Measurements from ENCODE around the gene TMOD3. TPM values are rescaled to one million over a fixed set of nuclear protein-coding genes. Genes with fewer than 3 reads are reported as not detected.

The TMOD3 gene
- total and polyA plus RNA-seq, 2 experiments from 2014 or later: 27.2 to 38.3 TPM

GRCh38 chr15:51864408-51865056 is 35.1 kb downstream of the TMOD3 start:
- no peak overlapping the region for H2AFZ ChIP-seq
- no peak overlapping the region for H3K4me2 ChIP-seq
- DNase-seq (ENCODE audit: low spot score): no peak
- H4K20me1 ChIP-seq (ENCODE audit: insufficient read depth, poor library complexity, severe bottlenecking): no peaks in the 10 kb centered on the region
- H3K27ac ChIP-seq: no peak overlapping the region
- H3K9me2 ChIP-seq (replicated peaks; ENCODE audit: insufficient read depth): no peaks in the 10 kb centered on the region
- WGBS (ENCODE audit: low lambda C conversion rate, missing lambda C conversion rate): 97% methylated on average over 4 of the region's 4 CpGs
- H3K4me3 ChIP-seq: no peak overlapping the region
- H3K79me2 ChIP-seq: peaks cover 43% of the 10 kb centered on the region
- TF ChIP-seq EZH2phosphoT487 (IDR thresholded peaks at IDR 0.05; ENCODE audit: low read depth, severe bottlenecking, unreplicated experiment) (no peak), EZH2 (IDR thresholded peaks at IDR 0.05; ENCODE audit: borderline replicate concordance) (no peak), CTCF (IDR thresholded peaks at IDR 0.05; ENCODE audit: poor library complexity) (no peak)
- H3K36me3 ChIP-seq (replicated peaks; ENCODE audit: insufficient read depth, low read depth): no peaks in the 10 kb centered on the region
- H3K9me3 ChIP-seq (ENCODE audit: low read depth): no peaks in the 10 kb centered on the region
- H3K4me1 ChIP-seq (ENCODE audit: insufficient read depth): peaks cover 4% of the 10 kb centered on the region
- no peaks in the 10 kb centered on the region for H3K27me3 ChIP-seq

- Histone ChIP-seq H3K27ac (no peak overlapping the region), H3K9me2 (replicated peaks; ENCODE audit: insufficient read depth) (no peaks in the 10 kb centered on the region), H3K27me3 (no peaks in the 10 kb centered on the region), H3K4me1 (ENCODE audit: insufficient read depth) (peaks cover 4% of the 10 kb centered on the region), H4K20me1 (ENCODE audit: insufficient read depth, poor library complexity, severe bottlenecking) (no peaks in the 10 kb centered on the region), H3K4me2 (no peak overlapping the region), H2AFZ (no peak overlapping the region), H3K36me3 (replicated peaks; ENCODE audit: insufficient read depth, low read depth) (no peaks in the 10 kb centered on the region), H3K4me3 (no peak overlapping the region), H3K79me2 (peaks cover 35% of the 10 kb centered on the region), H3K9me3 (ENCODE audit: low read depth) (no peaks in the 10 kb centered on the region)
- no peak for DNase-seq (ENCODE audit: low spot score)
- 89% methylated on average over 1 of the region's 1 CpG for WGBS (ENCODE audit: low lambda C conversion rate, missing lambda C conversion rate)
- no peak for TF ChIP-seq CTCF (IDR thresholded peaks at IDR 0.05; ENCODE audit: poor library complexity)
- TF ChIP-seq EZH2phosphoT487 (IDR thresholded peaks at IDR 0.05; ENCODE audit: low read depth, severe bottlenecking, unreplicated experiment): no peak
- TF ChIP-seq EZH2 (IDR thresholded peaks at IDR 0.05; ENCODE audit: borderline replicate concordance): no peak
Observed at GRCh38 chr15:51865317-51865716, 35.9 kb downstream of the TMOD3 start.

GRCh38 chr15:51866161-51866560 is 36.7 kb downstream of the TMOD3 start:
- 92% methylated on average over 4 of the region's 4 CpGs for WGBS (ENCODE audit: low lambda C conversion rate, missing lambda C conversion rate)

More at GRCh38 chr15:51866161-51866560, 36.7 kb downstream of the TMOD3 start:
- Histone ChIP-seq H3K4me1 (ENCODE audit: insufficient read depth) (peaks cover 4% of the 10 kb centered on the region), H3K36me3 (replicated peaks; ENCODE audit: insufficient read depth, low read depth) (no peaks in the 10 kb centered on the region), H4K20me1 (ENCODE audit: insufficient read depth, poor library complexity, severe bottlenecking) (no peaks in the 10 kb centered on the region), H3K27me3 (no peaks in the 10 kb centered on the region), H3K79me2 (peaks cover 26% of the 10 kb centered on the region), H3K9me3 (ENCODE audit: low read depth) (no peaks in the 10 kb centered on the region), H3K27ac (no peak overlapping the region), H3K9me2 (replicated peaks; ENCODE audit: insufficient read depth) (no peaks in the 10 kb centered on the region), H3K4me2 (no peak overlapping the region), H2AFZ (no peak overlapping the region), H3K4me3 (no peak overlapping the region)
- no peak for DNase-seq (ENCODE audit: low spot score)
- no peak for TF ChIP-seq EZH2 (IDR thresholded peaks at IDR 0.05; ENCODE audit: borderline replicate concordance)
- TF ChIP-seq EZH2phosphoT487 (IDR thresholded peaks at IDR 0.05; ENCODE audit: low read depth, severe bottlenecking, unreplicated experiment): no peak
- TF ChIP-seq CTCF (IDR thresholded peaks at IDR 0.05; ENCODE audit: poor library complexity): no peak
